GM12878 (cell line): ENCODE data around the gene YDJC. TPM values are rescaled to one million over a fixed set of nuclear protein-coding genes. Genes with fewer than 3 reads are reported as not detected.

Experiments
- ATAC-seq: fragments of 200-7000 bp; cut with Tn5 transposase; 3 replicates; pipeline ENCODE4 v1.9.1; 2020; ENCODE audit warnings: mild to moderate bottlenecking, moderate library complexity
- BruUV-seq: library from RNA; stranded (reverse); fragments of 400-500 nt; replicated peaks from 2 replicates; lab custom pipeline; 2021; lab: Mats Ljungman, UMichigan
- CTCF ChIA-PET: fragments of 300-600 bp; sonication (Branson Sonifier 250); formaldehyde crosslinking; extraction: SDS; loops from one replicate; lab custom pipeline; 2021; ENCODE audit warnings: inconsistent platforms; lab: Yijun Ruan, JAX
- POLR2A ChIA-PET: fragments of 350-600 bp; formaldehyde crosslinking; extraction: SDS; loops from one replicate; lab custom pipeline; 2021; ENCODE audit warnings: inconsistent platforms; lab: Charles Lee
- RAD21 ChIA-PET: fragments of 300-600 bp; sonication (Branson Sonifier 250); formaldehyde crosslinking; loops from one replicate; lab custom pipeline; 2023; ENCODE audit warnings: antibody characterized with exemption; ENCODE audit not compliant: unreplicated experiment; lab: Charles Lee
- SMC1A ChIA-PET: fragments of 300-600 bp; sonication (Branson Sonifier 250); formaldehyde crosslinking; loops from one replicate; lab custom pipeline; 2023; ENCODE audit not compliant: unreplicated experiment, uncharacterized antibody; lab: Charles Lee
- DNase-seq: peaks from one replicate; pipeline ENCODE4 v3.0.0-alpha.2; 2011; ENCODE audit warnings: low read depth, low spot score
- FAIRE-seq: peaks from 3 replicates; lab custom pipeline; 2011; peaks lifted over from hg19 to GRCh38; lab: Jason Lieb, UNC
- H2AFZ ChIP-seq: 2 replicates; pipeline ENCODE4 v1.6.0; 2011; ENCODE audit warnings: low read depth, low read length, control low read depth; ENCODE audit not compliant: control insufficient read depth
- H3K27ac ChIP-seq: 2 replicates; pipeline ENCODE4 v1.5.1; 2011; ENCODE audit warnings: control low read depth; ENCODE audit not compliant: control insufficient read depth, insufficient read depth
- H3K27me3 ChIP-seq, 2 experiments: replicated peaks in 1 of 2; 2 replicates each; pipeline versions ENCODE4 v1.6.0 to v1.6.1; 2011; ENCODE audit warnings: low read length in 1 of 2; ENCODE audit not compliant: control insufficient read depth in 2 of 2, insufficient read depth in 2 of 2
- H3K36me3 ChIP-seq, 2 experiments: 2 replicates each; pipeline ENCODE4 v1.5.1; 2011; ENCODE audit warnings: low read length in 1 of 2; ENCODE audit not compliant: control insufficient read depth in 2 of 2, insufficient read depth in 2 of 2
- H3K4me1 ChIP-seq: 2 replicates; pipeline ENCODE4 v1.6.1; 2011; ENCODE audit warnings: mild to moderate bottlenecking, low read length, moderate library complexity, mixed read lengths; ENCODE audit not compliant: control insufficient read depth, insufficient read depth
- H3K4me2 ChIP-seq: 2 replicates; pipeline ENCODE4 v1.6.0; 2011; ENCODE audit warnings: control low read depth; ENCODE audit not compliant: control insufficient read depth, insufficient read depth
- H3K4me3 ChIP-seq: fragments of 200-600 bp; sonication (generic); 2 replicates; pipeline ENCODE4 v1.5.1; 2016
- H3K79me2 ChIP-seq: 2 replicates; pipeline ENCODE4 v1.6.0; 2011; ENCODE audit warnings: low read length; ENCODE audit not compliant: control insufficient read depth, insufficient read depth
- H3K9ac ChIP-seq: 2 replicates; pipeline ENCODE4 v1.8.0; 2011; ENCODE audit warnings: low read length, control low read depth, mixed read lengths; ENCODE audit not compliant: control insufficient read depth, insufficient read depth
- H3K9me3 ChIP-seq: replicated peaks from 3 replicates; pipeline ENCODE4 v1.5.1; 2011; ENCODE audit warnings: mild to moderate bottlenecking, low read length; ENCODE audit not compliant: control insufficient read depth, insufficient read depth
- H4K20me1 ChIP-seq: 2 replicates; pipeline ENCODE4 v1.6.0; 2011; ENCODE audit not compliant: control insufficient read depth, insufficient read depth
- CHD4 ChIP-seq: fragments of 200-600 bp; sonication (generic); IDR thresholded peaks from 2 replicates; pipeline ENCODE4 v1.6.1; 2016; ENCODE audit warnings: mild to moderate bottlenecking
- EZH2 ChIP-seq: IDR thresholded peaks from 2 replicates; pipeline ENCODE4 v1.6.1; 2012; ENCODE audit warnings: low read depth, mild to moderate bottlenecking, control low read depth, inconsistent platforms, low read length, borderline replicate concordance; ENCODE audit not compliant: control insufficient read depth
- HCFC1 ChIP-seq: fragments of 150-350 bp; IDR thresholded peaks from 2 replicates; pipeline ENCODE4 v1.6.1; 2014; ENCODE audit warnings: low read length
- HDGF ChIP-seq: fragments of 450-650 bp; IDR thresholded peaks from 2 replicates; pipeline ENCODE4 v1.6.1; 2016; ENCODE audit warnings: antibody characterized with exemption
- JUNB ChIP-seq: IDR thresholded peaks from 2 replicates; pipeline ENCODE4 v1.6.1; 2016; ENCODE audit warnings: antibody characterized with exemption, mild to moderate bottlenecking
- POLR2AphosphoS5 ChIP-seq: IDR thresholded peaks from 2 replicates; pipeline ENCODE4 v1.6.1; 2011; ENCODE audit warnings: mild to moderate bottlenecking, low read length, inconsistent platforms
- RB1 ChIP-seq: fragments of 450-650 bp; formaldehyde crosslinking; IDR thresholded peaks from 2 replicates; pipeline ENCODE4 v1.6.1; 2017; ENCODE audit warnings: mild to moderate bottlenecking, borderline replicate concordance
- RELA ChIP-seq: fragments of 450-650 bp; IDR thresholded peaks from 2 replicates; pipeline ENCODE4 v1.8.0; 2014; ENCODE audit warnings: borderline replicate concordance; ENCODE audit not compliant: partially characterized antibody
- REST ChIP-seq: IDR thresholded peaks from 2 replicates; pipeline ENCODE4 v1.6.1; 2012; ENCODE audit warnings: mild to moderate bottlenecking, low read depth, low read length
- USF2 ChIP-seq: IDR thresholded peaks from 2 replicates; pipeline ENCODE4 v1.6.1; 2011; ENCODE audit warnings: low read depth, low read length, improper control_type of control experiment, borderline replicate concordance
- WRNIP1 ChIP-seq: IDR thresholded peaks from 2 replicates; pipeline ENCODE4 v1.6.1; 2011; ENCODE audit warnings: low read depth, low read length, improper control_type of control experiment, borderline replicate concordance
- ZNF384 ChIP-seq: IDR thresholded peaks from 2 replicates; pipeline ENCODE4 v1.6.1; 2012; ENCODE audit warnings: low read depth, mild to moderate bottlenecking, low read length, improper control_type of control experiment, borderline replicate concordance
- ZZZ3 ChIP-seq: IDR thresholded peaks from 2 replicates; pipeline ENCODE4 v1.6.1; 2011; ENCODE audit warnings: low read depth; ENCODE audit not compliant: control insufficient read depth, insufficient read length
- WGBS: methylation state at CpG from one replicate; pipeline ENCODE4 v1.1.6; 2016; ENCODE audit warnings: low lambda C conversion rate; ENCODE audit not compliant: insufficient replicate concordance, insufficient coverage; ENCODE audit errors: missing lambda C conversion rate; 5-methylcytosine and 5-hydroxymethylcytosine counted together
- in situ Hi-C: fragments of 300-500 bp; cut with MboI; formaldehyde crosslinking; loops from 9 replicates; pipeline ENCODE4 v1.14.3; 2018; ENCODE audit warnings: mixed read lengths
- intact Hi-C: fragments of 100-400 bp; cut with micrococcal nuclease; formaldehyde crosslinking; loops from one replicate; pipeline ENCODE4 v1.14.2; 2022; ENCODE audit not compliant: unreplicated experiment
- polyA plus RNA-seq, 11 experiments: library from polyadenylated mRNA; depleted of rRNA in 4 of 11; unstranded in 6 of 11; stranded (reverse) in 5 of 11; fragments of >200 nt; fragmentation: Nextera tagmentation in 4 of 11; fragmentation: Illumina TruSeq in 1 of 11; extraction: Ambion mirVana in 4 of 11; extraction: Trizol in 1 of 11; gene quantifications; 1 replicate in 1 of 11; 2 replicates in 10 of 11; pipeline versions ENCODE4 v1.2.1 to v1.2.3, GENCODE V29; 2011 to 2016; ENCODE audit warnings: inconsistent platforms in 2 of 11, missing spikeins in 2 of 11, low read depth in 1 of 11
- total RNA-seq, 4 experiments: library from RNA; depleted of rRNA in 3 of 4; stranded (reverse); fragments of >200 nt in 3 of 4; fragmentation: Illumina TruSeq in 1 of 4; extraction: Trizol in 1 of 4; gene quantifications; 2 replicates each; pipeline versions ENCODE4 v1.2.1 to v1.2.3, GENCODE V29; 2013 to 2021
- TF ChIP-seq, protein P1 (sequence below): IDR thresholded peaks from 2 replicates; pipeline ENCODE4 v1.6.1; 2011; ENCODE audit warnings: borderline replicate concordance, low read depth, mild to moderate bottlenecking, moderate library complexity, mixed read lengths, low read length; ENCODE audit not compliant: insufficient read depth; ENCODE audit errors: extremely low read length
- TF ChIP-seq, protein P2 (sequence below): fragments of 450-650 bp; formaldehyde crosslinking; IDR thresholded peaks from 2 replicates; pipeline ENCODE4 v1.4.0; 2020; ENCODE audit warnings: mild to moderate bottlenecking, moderate library complexity

The YDJC gene
- total and polyA plus RNA-seq, 10 of the 15 experiments (the other 5 are each of a cell fraction or from before 2014, with no cell fraction given) = 1.00 to 77.6 (median 38.4) TPM

DNA sequence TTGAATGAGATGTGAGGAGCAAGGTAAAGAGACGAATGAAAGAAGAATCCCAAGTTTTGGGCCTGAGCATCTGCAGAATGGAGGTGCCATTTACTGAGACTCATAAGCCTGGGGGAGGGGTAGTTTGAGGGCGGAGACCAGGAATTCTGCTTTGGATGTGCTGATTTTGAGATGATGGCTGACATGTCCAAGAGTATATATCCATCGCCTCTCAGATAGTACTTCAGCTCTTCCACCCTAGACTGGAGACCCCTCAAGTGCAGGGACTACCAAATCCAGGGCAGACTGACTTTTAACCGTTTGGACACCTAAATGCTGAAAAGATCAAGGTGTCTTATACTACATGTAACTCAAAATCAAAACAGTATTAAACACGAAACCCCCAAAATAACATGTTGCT, 11.0 kb upstream of the YDJC start:
- intact Hi-C loops = loop anchor here (10.0 kb wide), 1 partner anchor 56 kb away; no protein-coding TSS in a partner anchor
- Histone ChIP-seq H3K27me3 (no peaks in the 10 kb centered on the region), H3K36me3 (peaks cover 0 to 3% of the 10 kb centered on the region in 2 experiments; a peak in 2 of 4 replicates), H3K4me3 (no peak overlapping the region), H4K20me1 (peaks cover 4% of the 10 kb centered on the region; the same call in 1 of the 2 replicates), H3K9me3 (no peaks in the 10 kb centered on the region), H3K79me2 (peaks cover 21% of the 10 kb centered on the region), H3K4me2 (peak overlapping the region; percentile 94; the same call in 1 of the 2 replicates), H3K4me1 (peaks cover 10% of the 10 kb centered on the region), H3K9ac (peak overlapping the region; percentile 89), H2AFZ (no peak overlapping the region; the same call in 1 of the 2 replicates), H3K27ac (no peak overlapping the region)
- in situ Hi-C loops = no loop called here
- ChIA-PET SMC1A (interaction anchor here (0.7 to 3.9 kb wide), 4 partner anchors 11 to 25 kb away, joined by 3 to 39 read pairs (median 6); partner anchors contain the start of genes PPIL2 and YDJC), CTCF (interaction anchor here (0.9 to 5.6 kb wide), 3 partner anchors 11 to 72 kb away, joined by 3 to 106 read pairs (median 5); partner anchors contain the start of genes CCDC116 and YDJC), RAD21 (interaction anchor here (3.2 to 3.4 kb wide), 2 partner anchors 11 to 72 kb away, joined by 12 to 50 read pairs; partner anchors contain the start of gene YDJC), POLR2A (interaction anchor here (0.7 to 3.6 kb wide), 4 partner anchors 11 to 54 kb away, joined by 3 to 42 read pairs (median 4); partner anchors contain the start of gene YDJC)
- DNase-seq = no peak
- 47% methylated on average over 5 of the region's 5 CpGs for WGBS
- no TSS peak for BruUV-seq
- no peak for FAIRE-seq
- no peak for ATAC-seq
- TF ChIP-seq, protein P1, sequence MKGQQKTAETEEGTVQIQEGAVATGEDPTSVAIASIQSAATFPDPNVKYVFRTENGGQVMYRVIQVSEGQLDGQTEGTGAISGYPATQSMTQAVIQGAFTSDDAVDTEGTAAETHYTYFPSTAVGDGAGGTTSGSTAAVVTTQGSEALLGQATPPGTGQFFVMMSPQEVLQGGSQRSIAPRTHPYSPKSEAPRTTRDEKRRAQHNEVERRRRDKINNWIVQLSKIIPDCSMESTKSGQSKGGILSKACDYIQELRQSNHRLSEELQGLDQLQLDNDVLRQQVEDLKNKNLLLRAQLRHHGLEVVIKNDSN = no peak
- TF ChIP-seq USF2 (no peak), JUNB (no peak), HCFC1 (no peak), EZH2 (no peak), POLR2AphosphoS5 (no peak), WRNIP1 (no peak), CHD4 (no peak), RELA (no peak), REST (no peak), RB1 (no peak), ZNF384 (no peak), HDGF (no peak), ZZZ3 (no peak)
- TF ChIP-seq, protein P2, sequence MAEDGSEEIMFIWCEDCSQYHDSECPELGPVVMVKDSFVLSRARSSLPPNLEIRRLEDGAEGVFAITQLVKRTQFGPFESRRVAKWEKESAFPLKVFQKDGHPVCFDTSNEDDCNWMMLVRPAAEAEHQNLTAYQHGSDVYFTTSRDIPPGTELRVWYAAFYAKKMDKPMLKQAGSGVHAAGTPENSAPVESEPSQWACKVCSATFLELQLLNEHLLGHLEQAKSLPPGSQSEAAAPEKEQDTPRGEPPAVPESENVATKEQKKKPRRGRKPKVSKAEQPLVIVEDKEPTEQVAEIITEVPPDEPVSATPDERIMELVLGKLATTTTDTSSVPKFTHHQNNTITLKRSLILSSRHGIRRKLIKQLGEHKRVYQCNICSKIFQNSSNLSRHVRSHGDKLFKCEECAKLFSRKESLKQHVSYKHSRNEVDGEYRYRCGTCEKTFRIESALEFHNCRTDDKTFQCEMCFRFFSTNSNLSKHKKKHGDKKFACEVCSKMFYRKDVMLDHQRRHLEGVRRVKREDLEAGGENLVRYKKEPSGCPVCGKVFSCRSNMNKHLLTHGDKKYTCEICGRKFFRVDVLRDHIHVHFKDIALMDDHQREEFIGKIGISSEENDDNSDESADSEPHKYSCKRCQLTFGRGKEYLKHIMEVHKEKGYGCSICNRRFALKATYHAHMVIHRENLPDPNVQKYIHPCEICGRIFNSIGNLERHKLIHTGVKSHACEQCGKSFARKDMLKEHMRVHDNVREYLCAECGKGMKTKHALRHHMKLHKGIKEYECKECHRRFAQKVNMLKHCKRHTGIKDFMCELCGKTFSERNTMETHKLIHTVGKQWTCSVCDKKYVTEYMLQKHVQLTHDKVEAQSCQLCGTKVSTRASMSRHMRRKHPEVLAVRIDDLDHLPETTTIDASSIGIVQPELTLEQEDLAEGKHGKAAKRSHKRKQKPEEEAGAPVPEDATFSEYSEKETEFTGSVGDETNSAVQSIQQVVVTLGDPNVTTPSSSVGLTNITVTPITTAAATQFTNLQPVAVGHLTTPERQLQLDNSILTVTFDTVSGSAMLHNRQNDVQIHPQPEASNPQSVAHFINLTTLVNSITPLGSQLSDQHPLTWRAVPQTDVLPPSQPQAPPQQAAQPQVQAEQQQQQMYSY (CRISPR knock-in tag) = no peak
